GM12875 (cell line): ENCODE measurements around the gene CCDC116.
A peak's percentile ranks its signal among the peaks of the same experiment; 100 is the strongest.

ENCODE experiments used
- H3K4me3 ChIP-seq: one replicate; pipeline ENCODE4 v1.5.1; 2011; ENCODE audit warnings: low read depth, low read length, control low read depth
- CTCF ChIP-seq: IDR thresholded peaks from 2 replicates; pipeline ENCODE4 v1.5.1; 2011; ENCODE audit warnings: low read depth, mild to moderate bottlenecking, control low read depth, inconsistent platforms, low read length, moderate library complexity, borderline replicate concordance; ENCODE audit not compliant: insufficient read depth

CCDC116 gene

GRCh38 chr22:21660904-21661303 lies 28.3 kb downstream of the CCDC116 start:
- no peak overlapping the region for H3K4me3 ChIP-seq
- no peak for TF ChIP-seq CTCF

DNA sequence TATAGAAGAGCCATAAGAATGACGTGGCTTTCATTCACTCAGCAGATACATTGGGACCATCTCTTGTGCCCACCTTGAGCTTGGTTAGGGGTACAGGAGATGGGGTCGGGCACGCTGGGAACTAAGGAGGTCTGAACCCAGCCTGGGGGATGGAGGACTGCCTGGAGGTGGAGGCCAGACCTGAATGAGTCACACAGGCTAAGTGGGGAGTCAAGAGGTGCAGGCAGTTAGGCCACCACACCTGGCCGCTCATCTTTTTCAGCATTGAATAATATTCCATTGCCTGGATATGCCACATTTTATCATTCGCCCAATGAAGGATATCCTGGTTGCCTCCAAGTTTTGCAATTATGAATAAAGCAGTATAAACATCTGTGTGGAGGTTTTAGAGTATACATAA lies 29.4 kb downstream of the CCDC116 start:
- H3K4me3 ChIP-seq = no peak overlapping the region
- TF ChIP-seq CTCF = no peak

- no peak for TF ChIP-seq CTCF
- H3K4me3 ChIP-seq = no peak overlapping the region
Measured at GRCh38 chr22:21663738-21664137, 31.2 kb downstream of the CCDC116 start.

- H3K4me3 ChIP-seq = peak overlapping the region; percentile 97
- no peak for TF ChIP-seq CTCF
Measured at GRCh38 chr22:21665047-21665851, 32.7 kb downstream of the CCDC116 start.

DNA sequence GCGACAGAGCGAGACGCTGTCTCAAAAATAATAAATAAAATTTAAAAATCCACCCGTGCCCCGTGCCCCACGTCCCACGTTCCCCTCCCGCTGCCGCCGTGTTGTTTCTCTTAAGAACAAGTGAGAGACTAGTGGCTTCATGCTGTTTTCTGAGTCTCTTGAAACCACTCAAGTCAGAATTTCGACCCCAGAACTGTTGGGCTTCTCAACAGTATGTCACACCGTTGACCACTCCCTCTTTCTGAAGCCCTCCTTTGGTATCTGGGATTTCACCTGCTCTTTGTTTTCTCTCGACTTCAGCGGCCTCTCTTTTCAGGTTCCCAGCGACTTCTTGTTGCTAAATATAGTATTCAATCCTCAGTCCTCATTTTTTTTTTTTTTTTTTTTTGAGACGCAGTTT lies 34.2 kb downstream of the CCDC116 start:
- peak overlapping the region; percentile 27 for H3K4me3 ChIP-seq
- TF ChIP-seq CTCF = no peak

DNA sequence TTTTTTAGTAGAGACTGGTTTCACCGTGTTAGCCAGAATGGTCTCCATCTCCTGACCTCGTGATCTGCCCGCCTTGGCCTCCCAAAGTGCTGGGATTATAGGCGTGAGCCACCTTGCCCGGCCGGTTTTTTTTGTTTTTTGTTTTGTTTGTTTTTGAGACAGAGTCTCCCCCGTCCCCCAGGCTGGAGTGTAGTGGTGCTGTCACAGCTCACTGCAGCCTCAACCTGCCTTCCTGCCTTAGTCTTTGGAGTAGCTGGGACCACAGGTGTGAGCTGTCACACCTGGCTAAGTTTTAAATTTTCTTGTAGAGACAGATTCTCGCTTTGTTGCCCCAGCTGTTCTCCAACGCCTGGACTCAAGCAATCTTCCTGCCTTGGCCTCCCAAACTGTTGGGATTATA lies 36.5 kb downstream of the CCDC116 start:
- no peak for TF ChIP-seq CTCF
- H3K4me3 ChIP-seq = no peak overlapping the region

DNA sequence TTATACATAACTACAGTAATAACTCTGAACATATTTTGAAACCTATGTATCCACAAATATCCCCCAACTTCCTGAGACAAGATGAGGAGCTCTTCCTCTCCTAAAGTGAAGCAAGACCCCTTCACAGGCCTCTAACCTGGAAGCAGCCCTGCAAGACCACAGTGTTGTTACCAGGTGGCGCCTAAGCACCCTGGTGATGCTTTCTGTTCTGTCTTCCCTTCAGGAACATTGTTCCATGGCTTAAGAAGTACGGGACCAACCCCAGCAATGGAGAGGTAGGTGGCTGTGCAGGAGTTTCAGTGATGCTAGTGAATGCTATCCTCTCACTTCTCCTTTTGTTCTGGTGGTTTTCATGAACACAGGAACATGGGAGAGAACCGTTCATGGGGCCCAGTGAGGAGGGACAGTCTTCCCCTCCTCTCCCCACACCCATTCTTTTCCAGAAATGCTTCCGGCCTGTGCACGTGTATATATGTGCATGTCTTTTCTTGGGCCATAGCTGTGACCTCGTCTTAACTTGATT lies 39.6 kb downstream of the CCDC116 start:
- no peak for TF ChIP-seq CTCF
- H3K4me3 ChIP-seq = no peak overlapping the region
